Suprapubic skin (tissue), 4 donors: ENCODE data around the gene SPRING1. TPM values are rescaled to one million over a fixed set of nuclear protein-coding genes. Genes with fewer than 3 reads are reported as not detected.

ENCODE experiments used
- DNase-seq, 2 donors: peaks; one replicate each; pipeline ENCODE4 v3.0.0-alpha.2; 2019; ENCODE audit warnings: low spot score in 2 of 2
- H3K27ac ChIP-seq: fragments of 200-600 bp; sonication (generic); one replicate; pipeline ENCODE4 v1.5.1; 2019
- H3K27me3 ChIP-seq: fragments of 200-600 bp; sonication (generic); one replicate; pipeline ENCODE4 v1.5.1; 2019
- H3K36me3 ChIP-seq: fragments of 200-600 bp; sonication (generic); one replicate; pipeline ENCODE4 v1.5.1; 2019
- H3K4me1 ChIP-seq: fragments of 200-600 bp; sonication (generic); one replicate; pipeline ENCODE4 v1.5.1; 2019
- H3K4me3 ChIP-seq: fragments of 200-600 bp; sonication (generic); one replicate; pipeline ENCODE4 v1.5.1; 2019; ENCODE audit warnings: mild to moderate bottlenecking
- H3K9me3 ChIP-seq: fragments of 200-600 bp; sonication (generic); one replicate; pipeline ENCODE4 v1.5.1; 2019
- CTCF ChIP-seq, 2 donors: fragments of 200-600 bp in 1 of 2; fragments of 450-650 bp in 1 of 2; sonication (generic) in 1 of 2; IDR thresholded peaks; one replicate each; pipeline ENCODE4 v1.5.1; 2016 to 2019; ENCODE audit warnings: antibody characterized with exemption in 2 of 2, mild to moderate bottlenecking in 1 of 2, moderate library complexity in 1 of 2
- EP300 ChIP-seq: sonication (generic); formaldehyde crosslinking; IDR thresholded peaks from one replicate; pipeline ENCODE4 v1.6.1; 2017; ENCODE audit warnings: antibody characterized with exemption
- POLR2A ChIP-seq, 2 donors: fragments of 450-650 bp; IDR thresholded peaks; one replicate each; pipeline ENCODE4 v1.6.1; 2017; ENCODE audit warnings: antibody characterized with exemption in 2 of 2, mild to moderate bottlenecking in 2 of 2, moderate library complexity in 2 of 2
- POLR2AphosphoS5 ChIP-seq, 3 donors: sonication (generic); formaldehyde crosslinking; IDR thresholded peaks; one replicate each; pipeline ENCODE4 v1.6.1; 2017; ENCODE audit warnings: antibody characterized with exemption in 3 of 3
- WGBS: methylation state at CpG from one replicate; pipeline ENCODE4 v1.1.5; 2018; 5-methylcytosine and 5-hydroxymethylcytosine counted together
- total RNA-seq, 4 donors: library from RNA; depleted of rRNA; stranded (reverse); fragments of >200 nt; gene quantifications; one replicate each; pipeline ENCODE4 v1.1.0, GENCODE V29; 2016

SPRING1 gene
- total RNA-seq, 4 donors from 2014 or later = 19.9 to 31.4 (median 27.5) TPM

- H3K27ac ChIP-seq = no peak overlapping the region
- H3K36me3 ChIP-seq = peaks cover 4% of the 10 kb centered on the region
- H3K9me3 ChIP-seq = no peaks in the 10 kb centered on the region
- DNase-seq = peak in 1 of 2 donors; percentile 8
- no peaks in the 10 kb centered on the region for H3K4me1 ChIP-seq
- no peak overlapping the region for H3K4me3 ChIP-seq
- TF ChIP-seq EP300 (no peak), CTCF (IDR thresholded peaks at IDR 0.05) (no peak), POLR2A (IDR thresholded peaks at IDR 0.05) (no peak), POLR2AphosphoS5 (IDR thresholded peaks at IDR 0.05) (no peak)
- 71% methylated on average over 6 of the region's 6 CpGs for WGBS
- H3K27me3 ChIP-seq = no peaks in the 10 kb centered on the region
These were observed 10.0 kb downstream of the SPRING1 start for GRCh38 chr12:116727891-116728290.

GRCh38 chr12:116727261-116727660 lies 10.6 kb downstream of the SPRING1 start:
- H3K4me1 ChIP-seq = no peaks in the 10 kb centered on the region

GRCh38 chr12:116726694-116727093 lies 11.2 kb downstream of the SPRING1 start:
- TF ChIP-seq POLR2A (IDR thresholded peaks at IDR 0.05) = no peak
- TF ChIP-seq EP300 = no peak
- TF ChIP-seq CTCF (IDR thresholded peaks at IDR 0.05) = no peak
- TF ChIP-seq POLR2AphosphoS5 (IDR thresholded peaks at IDR 0.05) = no peak
- Histone ChIP-seq H3K4me3 (no peak overlapping the region), H3K4me1 (no peaks in the 10 kb centered on the region), H3K27me3 (no peaks in the 10 kb centered on the region), H3K36me3 (peaks cover 5% of the 10 kb centered on the region), H3K9me3 (no peaks in the 10 kb centered on the region), H3K27ac (no peak overlapping the region)
- WGBS = 60% methylated on average over 4 of the region's 4 CpGs
- DNase-seq = no peak

More at GRCh38 chr12:116727261-116727660, 10.6 kb downstream of the SPRING1 start:
- 89% methylated on average over 3 of the region's 3 CpGs for WGBS
- TF ChIP-seq POLR2AphosphoS5 (IDR thresholded peaks at IDR 0.05) (no peak), CTCF (IDR thresholded peaks at IDR 0.05) (no peak), EP300 (no peak), POLR2A (IDR thresholded peaks at IDR 0.05) (no peak)
- no peaks in the 10 kb centered on the region for H3K9me3 ChIP-seq
- no peak overlapping the region for H3K27ac ChIP-seq
- H3K4me3 ChIP-seq = no peak overlapping the region
- peaks cover 5% of the 10 kb centered on the region for H3K36me3 ChIP-seq
- DNase-seq = no peak
- H3K27me3 ChIP-seq = no peaks in the 10 kb centered on the region

GRCh38 chr12:116722245-116722644 lies 15.6 kb downstream of the SPRING1 start:
- peaks cover 12% of the 10 kb centered on the region for H3K4me1 ChIP-seq

More at GRCh38 chr12:116722245-116722644, 15.6 kb downstream of the SPRING1 start:
- no peaks in the 10 kb centered on the region for H3K27me3 ChIP-seq
- no peaks in the 10 kb centered on the region for H3K9me3 ChIP-seq
- peaks cover 26% of the 10 kb centered on the region for H3K36me3 ChIP-seq
- no peak for TF ChIP-seq POLR2A (IDR thresholded peaks at IDR 0.05)
- no peak for TF ChIP-seq POLR2AphosphoS5 (IDR thresholded peaks at IDR 0.05)
- TF ChIP-seq CTCF (IDR thresholded peaks at IDR 0.05) = no peak
- TF ChIP-seq EP300 = no peak
- H3K27ac ChIP-seq = no peak overlapping the region
- no peak overlapping the region for H3K4me3 ChIP-seq
- no peak for DNase-seq
